Activated CD4-positive, alpha-beta T cell treated with anti-CD3 and anti-CD28 coated beads for 36 hours (primary cell): ENCODE results near the gene TMEM74B. TPM values are rescaled to one million over a fixed set of nuclear protein-coding genes. Genes with fewer than 3 reads are reported as not detected.

Experiments
- ATAC-seq: fragments of 200-7000 bp; cut with Tn5 transposase; one replicate; pipeline ENCODE4 v1.10.0; 2021; ENCODE audit warnings: mild to moderate bottlenecking, moderate library complexity
- CTCF ChIA-PET: fragments of 350-600 bp; sonication (Branson Sonifier 250); formaldehyde crosslinking; loops from one replicate; lab custom pipeline; 2021; ENCODE audit warnings: antibody characterized with exemption; lab: Charles Lee
- POLR2A ChIA-PET: fragments of 350-600 bp; sonication (Branson Sonifier 250); formaldehyde crosslinking; loops from one replicate; lab custom pipeline; 2021; ENCODE audit warnings: antibody characterized with exemption, inconsistent platforms; lab: Charles Lee
- DNase-seq: peaks from one replicate; pipeline ENCODE4 v3.0.0-alpha.2; 2020
- H3K27ac Mint-ChIP-seq: one replicate; pipeline ENCODE4 v1.8.0; 2021; ENCODE audit warnings: mixed read lengths
- H3K27me3 Mint-ChIP-seq: one replicate; pipeline ENCODE4 v1.8.0; 2021; ENCODE audit warnings: mixed read lengths
- H3K36me3 Mint-ChIP-seq: one replicate; pipeline ENCODE4 v1.8.0; 2021; ENCODE audit warnings: low read depth, mixed read lengths
- H3K4me1 Mint-ChIP-seq: one replicate; pipeline ENCODE4 v1.8.0; 2021; ENCODE audit warnings: mixed read lengths
- H3K4me3 Mint-ChIP-seq: one replicate; pipeline ENCODE4 v1.8.0; 2021; ENCODE audit warnings: mild to moderate bottlenecking, moderate library complexity, mixed read lengths
- H3K9me3 Mint-ChIP-seq: one replicate; pipeline ENCODE4 v1.8.0; 2021; ENCODE audit warnings: low read depth, mixed read lengths
- intact Hi-C, 2 experiments: fragments of 100-400 bp; cut with DNase I in 1 of 2; cut with micrococcal nuclease in 1 of 2; formaldehyde crosslinking; loops; one replicate each; pipeline versions ENCODE4 v1.14.2 to v1.15.1; 2022 to 2024; cut with DNase I, micrococcal nuclease
- total RNA-seq, 2 experiments: library from RNA; stranded (reverse); gene quantifications; one replicate each; pipeline ENCODE4 v1.2.3, GENCODE V29; 2021

Gene TMEM74B
- total RNA-seq, 2 experiments from 2014 or later, result 1.5 to 2.0 TPM

- Mint-ChIP-seq H3K4me1 (peaks cover 18% of the 10 kb centered on the region), H3K27ac (no peak overlapping the region), H3K36me3 (peaks cover 75% of the 10 kb centered on the region), H3K4me3 (no peak overlapping the region), H3K27me3 (no peaks in the 10 kb centered on the region), H3K9me3 (no peaks in the 10 kb centered on the region)
- ATAC-seq (no peak), DNase-seq (no peak)
- intact Hi-C loops, result no loop called here
- ChIA-PET CTCF (interaction anchor here (1.0 kb wide), 1 partner anchor 207 kb away, joined by 4 read pairs; no protein-coding TSS in a partner anchor), POLR2A (no interaction called here)
Observed at GRCh38 chr20:1134836-1135235, 49.9 kb downstream of the TMEM74B start.

GRCh38 chr20:1134355-1134754 lies 50.4 kb downstream of the TMEM74B start:
- H3K36me3 Mint-ChIP-seq, result peaks cover 79% of the 10 kb centered on the region
- ChIA-PET CTCF (interaction anchor here (1.0 kb wide), 1 partner anchor 207 kb away, joined by 4 read pairs; no protein-coding TSS in a partner anchor), POLR2A (no interaction called here)
- no peak overlapping the region for H3K4me3 Mint-ChIP-seq
- intact Hi-C loops, result no loop called here
- H3K9me3 Mint-ChIP-seq, result no peaks in the 10 kb centered on the region
- H3K27ac Mint-ChIP-seq, result no peak overlapping the region
- DNase-seq, result no peak
- H3K4me1 Mint-ChIP-seq, result peaks cover 18% of the 10 kb centered on the region
- no peaks in the 10 kb centered on the region for H3K27me3 Mint-ChIP-seq
- no peak for ATAC-seq

GRCh38 chr20:1131354-1131753 lies 53.4 kb downstream of the TMEM74B start:
- Mint-ChIP-seq H3K36me3 (peaks cover 77% of the 10 kb centered on the region), H3K27me3 (no peaks in the 10 kb centered on the region), H3K4me3 (no peak overlapping the region), H3K9me3 (no peaks in the 10 kb centered on the region), H3K4me1 (peaks cover 18% of the 10 kb centered on the region), H3K27ac (no peak overlapping the region)
- ChIA-PET CTCF (no interaction called here), POLR2A (no interaction called here)
- no peak for DNase-seq
- intact Hi-C loops, result no loop called here
- ATAC-seq, result no peak

GRCh38 chr20:1130847-1131246 lies 53.9 kb downstream of the TMEM74B start:
- no peaks in the 10 kb centered on the region for H3K27me3 Mint-ChIP-seq
- no peaks in the 10 kb centered on the region for H3K9me3 Mint-ChIP-seq
- H3K36me3 Mint-ChIP-seq, result peaks cover 76% of the 10 kb centered on the region
- POLR2A ChIA-PET, result no interaction called here
- DNase-seq (no peak), ATAC-seq (no peak)
- intact Hi-C loops, result no loop called here
- no peak overlapping the region for H3K27ac Mint-ChIP-seq
- CTCF ChIA-PET, result interaction anchor here (0.7 kb wide), 1 partner anchor 175 kb away, joined by 3 read pairs; no protein-coding TSS in a partner anchor
- H3K4me1 Mint-ChIP-seq, result peaks cover 18% of the 10 kb centered on the region
- no peak overlapping the region for H3K4me3 Mint-ChIP-seq

Other genes with a start within 250 kb of the TMEM74B start
- gene RSPO4, start 182.7 kb downstream of the TMEM74B start, total RNA-seq, result not detected
- 100 to 1,000 TPM; 143 to 178 TPM for gene PSMF1, start 66.4 kb downstream of the TMEM74B start, total RNA-seq
- not detected for gene C20orf202, start 18.5 kb upstream of the TMEM74B start, total RNA-seq
- under 1 TPM in 1 of 2 experiments, not detected in 1; 0.32 TPM for gene RAD21L1, start 41.1 kb upstream of the TMEM74B start, total RNA-seq
- gene SNPH, start 81.3 kb upstream of the TMEM74B start, total RNA-seq, result 1 to 10 TPM; 2.5 to 2.9 TPM
- 1 to 10 TPM; 2.8 to 3.2 TPM for gene SDCBP2, start 144.2 kb upstream of the TMEM74B start, total RNA-seq
- gene FKBP1A, start 208.1 kb upstream of the TMEM74B start, total RNA-seq, result 100 to 1,000 TPM; 265 to 316 TPM